Measurements from ENCODE around the gene PEX26. TPM values are rescaled to one million over a fixed set of nuclear protein-coding genes. Genes with fewer than 3 reads are reported as not detected.

PEX26 gene
- total RNA-seq: 12.6 and 23.6 TPM in 2 replicates

DNA sequence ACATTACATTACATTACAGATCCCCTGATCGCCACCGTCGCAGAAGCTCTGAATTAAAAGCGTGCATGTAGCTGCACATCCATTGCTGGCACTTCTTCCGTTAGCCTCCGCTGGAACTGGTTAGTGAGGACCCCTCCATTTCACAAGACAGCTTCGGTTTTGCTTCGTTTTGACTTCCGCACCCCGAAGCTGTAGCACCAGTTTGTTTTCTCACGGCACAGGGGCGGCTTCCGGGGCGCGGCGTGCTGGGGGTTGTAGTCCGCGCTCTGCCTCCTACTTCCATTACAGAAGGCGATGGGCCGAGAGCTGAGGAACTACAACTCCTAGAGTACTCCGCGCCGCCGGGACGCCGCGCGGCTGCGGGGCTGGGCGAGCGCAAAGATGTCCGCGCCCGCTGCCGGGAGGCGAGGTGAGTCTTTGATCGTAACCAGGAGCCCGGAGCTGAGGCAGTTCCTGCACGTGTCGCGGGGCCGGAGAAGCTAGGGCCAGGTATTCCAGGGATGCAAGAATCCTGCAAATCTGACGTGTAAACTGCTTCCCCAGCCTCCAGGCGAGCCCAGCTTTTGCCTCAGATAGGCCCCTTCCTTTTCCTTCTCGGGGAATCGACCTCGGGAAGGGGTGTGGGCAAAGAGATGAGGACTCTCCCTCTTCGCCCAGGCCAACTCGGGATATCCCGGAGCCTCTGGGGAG lies at the start of gene PEX26:
Gene PEX26 (plus strand): TSS at position 352 of the 690 bp plus-strand sequence. CDS start 387 bp downstream, outside the sequence.

DNA sequence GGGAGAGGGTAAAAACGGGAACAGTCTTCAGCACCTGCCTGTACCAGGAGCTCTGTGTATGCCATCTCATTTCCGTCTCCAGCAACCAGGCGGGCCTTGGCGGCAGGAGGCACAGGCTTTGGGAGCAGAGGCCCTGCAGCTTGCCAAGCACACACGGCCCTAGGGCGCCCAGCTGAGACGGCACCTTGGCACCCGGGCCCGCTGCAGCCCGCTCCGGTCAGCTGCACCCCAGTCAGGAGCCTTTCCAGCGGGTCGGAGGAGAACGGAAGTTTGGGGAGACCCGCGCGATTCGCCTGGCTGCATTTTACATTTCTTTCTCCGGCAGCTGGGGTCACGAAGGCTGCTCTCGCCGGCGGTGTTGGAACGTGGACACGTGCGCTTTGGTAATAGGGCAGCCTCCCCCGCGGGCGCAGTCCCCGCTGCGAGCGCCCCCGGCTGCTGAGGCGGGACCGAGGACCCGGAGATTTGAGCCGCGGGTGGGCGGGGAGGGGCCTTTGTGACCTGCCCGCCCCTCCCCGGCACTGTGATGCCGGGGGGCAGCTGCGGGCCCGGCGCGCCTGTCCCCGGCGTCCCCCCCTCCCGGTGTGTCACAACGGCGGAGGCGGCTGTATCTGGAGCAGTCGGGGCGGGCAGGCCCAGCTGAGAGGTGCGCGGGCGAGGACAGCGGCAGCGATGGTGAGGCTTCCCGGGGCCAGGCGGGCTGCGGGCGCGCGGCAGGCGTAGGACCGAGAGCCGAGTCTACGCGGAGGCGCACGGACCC lies 32.6 kb downstream of the PEX26 start, which contains the start of gene TUBA8:
Gene TUBA8 (plus strand): TSS at position 616 of the 760 bp plus-strand sequence. CDS start 57 bp downstream, at position 673.

Other genes with a start within 250 kb of the PEX26 start
- gene MICAL3, start 53.4 kb upstream of the PEX26 start, total RNA-seq: 13.7 and 48.5 TPM in 2 replicates
- gene TUBA8, start 32.8 kb downstream of the PEX26 start, total RNA-seq: under 0.01 and 0.21 TPM in 2 replicates
- gene USP18, start 72.2 kb downstream of the PEX26 start, total RNA-seq: 3.4 and 4.8 TPM in 2 replicates

Data from nasal cavity respiratory epithelium epithelial cell of viscerocranial mucosa (primary cell).